Muscle layer of duodenum (tissue), 2 donors: ENCODE results near the gene TOM1L2.

ENCODE experiments used
- H3K27ac ChIP-seq: one replicate; pipeline ENCODE4 v1.7.0; 2013; ENCODE audit warnings: mild to moderate bottlenecking, low read length
- H3K27me3 ChIP-seq: one replicate; pipeline ENCODE4 v1.7.0; 2013; ENCODE audit warnings: low read depth, mild to moderate bottlenecking, control low read depth, low read length
- H3K36me3 ChIP-seq, 2 donors: one replicate each; pipeline ENCODE4 v1.7.0; 2013; ENCODE audit warnings: low read length in 2 of 2, control low read depth in 1 of 2, mild to moderate bottlenecking in 1 of 2; ENCODE audit not compliant: insufficient read depth in 2 of 2, control insufficient read depth in 1 of 2
- H3K4me1 ChIP-seq, 2 donors: one replicate each; pipeline ENCODE4 v1.7.0; 2013; ENCODE audit warnings: low read length in 2 of 2, mild to moderate bottlenecking in 2 of 2, control low read depth in 1 of 2, moderate library complexity in 1 of 2; ENCODE audit not compliant: insufficient read depth in 2 of 2, control insufficient read depth in 1 of 2
- H3K4me3 ChIP-seq, 2 donors: one replicate each; pipeline ENCODE4 v1.7.0; 2013; ENCODE audit warnings: low read length in 2 of 2, low read depth in 1 of 2, mild to moderate bottlenecking in 1 of 2
- H3K9me3 ChIP-seq, 2 donors: one replicate each; pipeline ENCODE4 v1.7.0; 2013; ENCODE audit warnings: low read length in 2 of 2, control low read depth in 1 of 2, mild to moderate bottlenecking in 1 of 2; ENCODE audit not compliant: control insufficient read depth in 1 of 2
- donor health status: healthy.

The TOM1L2 gene

GRCh38 chr17:17972126-17972951, at the start of gene TOM1L2, which contains the start of gene DRC3:
Gene TOM1L2, minus strand, starts transcription at chr17:17972400. Its CDS starts 87 bp downstream, at chr17:17972313.
Gene DRC3, plus strand, starts transcription at chr17:17972862. Its CDS starts 4,737 bp downstream, at chr17:17977599.
- H3K9me3 ChIP-seq, result no peaks in the 10 kb centered on the region

GRCh38 chr17:18021372-18021771, 49.2 kb upstream of the TOM1L2 start:
- Histone ChIP-seq H3K27me3 (no peaks in the 10 kb centered on the region), H3K36me3 (peaks cover 4 to 32% of the 10 kb centered on the region in 2 donors), H3K4me3 (no peak overlapping the region), H3K27ac (no peak overlapping the region), H3K9me3 (no peaks in the 10 kb centered on the region), H3K4me1 (peaks cover 0 to 12% of the 10 kb centered on the region in 2 donors)

More at GRCh38 chr17:17972126-17972951, at the start of gene TOM1L2, which contains the start of gene DRC3:
- H3K27me3 ChIP-seq, result no peaks in the 10 kb centered on the region
- peaks cover 11 to 28% of the 10 kb centered on the region in 2 donors for H3K4me1 ChIP-seq
- peak within 1 kb of the TSS; percentile 75 to 91 for H3K4me3 ChIP-seq
- peak within 1 kb of the TSS; percentile 67 for H3K27ac ChIP-seq
- H3K36me3 ChIP-seq, result no peaks in the 10 kb centered on the region

GRCh38 chr17:18020971-18021370, 48.8 kb upstream of the TOM1L2 start:
- no peaks in the 10 kb centered on the region for H3K27me3 ChIP-seq
- H3K4me3 ChIP-seq, result no peak overlapping the region
- H3K36me3 ChIP-seq, result peaks cover 4 to 32% of the 10 kb centered on the region in 2 donors
- peaks cover 0 to 8% of the 10 kb centered on the region in 2 donors for H3K4me1 ChIP-seq
- H3K27ac ChIP-seq, result no peak overlapping the region
- H3K9me3 ChIP-seq, result no peaks in the 10 kb centered on the region

GRCh38 chr17:18019838-18020154, 47.6 kb upstream of the TOM1L2 start:
- peaks cover 11 to 38% of the 10 kb centered on the region in 2 donors for H3K36me3 ChIP-seq
- no peaks in the 10 kb centered on the region for H3K9me3 ChIP-seq
- no peak overlapping the region for H3K27ac ChIP-seq
- H3K4me1 ChIP-seq, result peaks cover 0 to 7% of the 10 kb centered on the region in 2 donors
- no peak overlapping the region for H3K4me3 ChIP-seq
- H3K27me3 ChIP-seq, result no peaks in the 10 kb centered on the region

GRCh38 chr17:18018411-18018921, 46.3 kb upstream of the TOM1L2 start:
- peaks cover 11 to 33% of the 10 kb centered on the region in 2 donors for H3K36me3 ChIP-seq

GRCh38 chr17:18017958-18018357, 45.8 kb upstream of the TOM1L2 start:
- Histone ChIP-seq H3K4me1 (peaks cover 0 to 7% of the 10 kb centered on the region in 2 donors), H3K27me3 (no peaks in the 10 kb centered on the region), H3K9me3 (no peaks in the 10 kb centered on the region), H3K27ac (no peak overlapping the region), H3K36me3 (peaks cover 11 to 33% of the 10 kb centered on the region in 2 donors), H3K4me3 (no peak overlapping the region)

More at GRCh38 chr17:18018411-18018921, 46.3 kb upstream of the TOM1L2 start:
- no peak overlapping the region for H3K4me3 ChIP-seq
- H3K4me1 ChIP-seq, result peaks cover 0 to 7% of the 10 kb centered on the region in 2 donors
- H3K27me3 ChIP-seq, result no peaks in the 10 kb centered on the region
- no peak overlapping the region for H3K27ac ChIP-seq
- H3K9me3 ChIP-seq, result no peaks in the 10 kb centered on the region

- Histone ChIP-seq H3K4me1 (peaks cover 0 to 7% of the 10 kb centered on the region in 2 donors), H3K9me3 (no peaks in the 10 kb centered on the region), H3K27me3 (no peaks in the 10 kb centered on the region), H3K4me3 (no peak overlapping the region), H3K27ac (no peak overlapping the region), H3K36me3 (peaks cover 11 to 31% of the 10 kb centered on the region in 2 donors)
Observed at GRCh38 chr17:18016426-18016825, 44.2 kb upstream of the TOM1L2 start.

GRCh38 chr17:18015593-18015992, 43.4 kb upstream of the TOM1L2 start:
- peaks cover 0 to 7% of the 10 kb centered on the region in 2 donors for H3K4me1 ChIP-seq
- no peaks in the 10 kb centered on the region for H3K9me3 ChIP-seq
- no peak overlapping the region for H3K27ac ChIP-seq
- no peaks in the 10 kb centered on the region for H3K27me3 ChIP-seq
- H3K36me3 ChIP-seq, result peaks cover 11 to 31% of the 10 kb centered on the region in 2 donors
- H3K4me3 ChIP-seq, result no peak overlapping the region

- no peaks in the 10 kb centered on the region for H3K9me3 ChIP-seq
- no peak overlapping the region for H3K4me3 ChIP-seq
- no peak overlapping the region for H3K27ac ChIP-seq
- peaks cover 15 to 42% of the 10 kb centered on the region in 2 donors for H3K36me3 ChIP-seq
- H3K27me3 ChIP-seq, result no peaks in the 10 kb centered on the region
- H3K4me1 ChIP-seq, result no peaks in the 10 kb centered on the region
Observed at GRCh38 chr17:18014006-18014405, 41.8 kb upstream of the TOM1L2 start.

- Histone ChIP-seq H3K36me3 (peaks cover 18 to 45% of the 10 kb centered on the region in 2 donors), H3K4me1 (no peaks in the 10 kb centered on the region), H3K4me3 (no peak overlapping the region), H3K27me3 (no peaks in the 10 kb centered on the region), H3K27ac (no peak overlapping the region), H3K9me3 (no peaks in the 10 kb centered on the region)
Observed at GRCh38 chr17:18011286-18011685, 39.1 kb upstream of the TOM1L2 start.

- H3K4me3 ChIP-seq, result no peak overlapping the region
- H3K27ac ChIP-seq, result no peak overlapping the region
- H3K36me3 ChIP-seq, result peaks cover 11 to 37% of the 10 kb centered on the region in 2 donors
- no peaks in the 10 kb centered on the region for H3K4me1 ChIP-seq
- H3K27me3 ChIP-seq, result no peaks in the 10 kb centered on the region
- H3K9me3 ChIP-seq, result no peaks in the 10 kb centered on the region
Observed at GRCh38 chr17:18009609-18010420, 37.6 kb upstream of the TOM1L2 start.
